ENCODE data around the gene ANAPC1. TPM values are rescaled to one million over a fixed set of nuclear protein-coding genes. Genes with fewer than 3 reads are reported as not detected.
A peak's percentile ranks its signal among the peaks of the same experiment; 100 is the strongest.

ANAPC1 gene, protein sequence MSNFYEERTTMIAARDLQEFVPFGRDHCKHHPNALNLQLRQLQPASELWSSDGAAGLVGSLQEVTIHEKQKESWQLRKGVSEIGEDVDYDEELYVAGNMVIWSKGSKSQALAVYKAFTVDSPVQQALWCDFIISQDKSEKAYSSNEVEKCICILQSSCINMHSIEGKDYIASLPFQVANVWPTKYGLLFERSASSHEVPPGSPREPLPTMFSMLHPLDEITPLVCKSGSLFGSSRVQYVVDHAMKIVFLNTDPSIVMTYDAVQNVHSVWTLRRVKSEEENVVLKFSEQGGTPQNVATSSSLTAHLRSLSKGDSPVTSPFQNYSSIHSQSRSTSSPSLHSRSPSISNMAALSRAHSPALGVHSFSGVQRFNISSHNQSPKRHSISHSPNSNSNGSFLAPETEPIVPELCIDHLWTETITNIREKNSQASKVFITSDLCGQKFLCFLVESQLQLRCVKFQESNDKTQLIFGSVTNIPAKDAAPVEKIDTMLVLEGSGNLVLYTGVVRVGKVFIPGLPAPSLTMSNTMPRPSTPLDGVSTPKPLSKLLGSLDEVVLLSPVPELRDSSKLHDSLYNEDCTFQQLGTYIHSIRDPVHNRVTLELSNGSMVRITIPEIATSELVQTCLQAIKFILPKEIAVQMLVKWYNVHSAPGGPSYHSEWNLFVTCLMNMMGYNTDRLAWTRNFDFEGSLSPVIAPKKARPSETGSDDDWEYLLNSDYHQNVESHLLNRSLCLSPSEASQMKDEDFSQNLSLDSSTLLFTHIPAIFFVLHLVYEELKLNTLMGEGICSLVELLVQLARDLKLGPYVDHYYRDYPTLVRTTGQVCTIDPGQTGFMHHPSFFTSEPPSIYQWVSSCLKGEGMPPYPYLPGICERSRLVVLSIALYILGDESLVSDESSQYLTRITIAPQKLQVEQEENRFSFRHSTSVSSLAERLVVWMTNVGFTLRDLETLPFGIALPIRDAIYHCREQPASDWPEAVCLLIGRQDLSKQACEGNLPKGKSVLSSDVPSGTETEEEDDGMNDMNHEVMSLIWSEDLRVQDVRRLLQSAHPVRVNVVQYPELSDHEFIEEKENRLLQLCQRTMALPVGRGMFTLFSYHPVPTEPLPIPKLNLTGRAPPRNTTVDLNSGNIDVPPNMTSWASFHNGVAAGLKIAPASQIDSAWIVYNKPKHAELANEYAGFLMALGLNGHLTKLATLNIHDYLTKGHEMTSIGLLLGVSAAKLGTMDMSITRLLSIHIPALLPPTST (N-terminal part only)
- 37.3 TPM for polyA plus RNA-seq (2013)

DNA sequence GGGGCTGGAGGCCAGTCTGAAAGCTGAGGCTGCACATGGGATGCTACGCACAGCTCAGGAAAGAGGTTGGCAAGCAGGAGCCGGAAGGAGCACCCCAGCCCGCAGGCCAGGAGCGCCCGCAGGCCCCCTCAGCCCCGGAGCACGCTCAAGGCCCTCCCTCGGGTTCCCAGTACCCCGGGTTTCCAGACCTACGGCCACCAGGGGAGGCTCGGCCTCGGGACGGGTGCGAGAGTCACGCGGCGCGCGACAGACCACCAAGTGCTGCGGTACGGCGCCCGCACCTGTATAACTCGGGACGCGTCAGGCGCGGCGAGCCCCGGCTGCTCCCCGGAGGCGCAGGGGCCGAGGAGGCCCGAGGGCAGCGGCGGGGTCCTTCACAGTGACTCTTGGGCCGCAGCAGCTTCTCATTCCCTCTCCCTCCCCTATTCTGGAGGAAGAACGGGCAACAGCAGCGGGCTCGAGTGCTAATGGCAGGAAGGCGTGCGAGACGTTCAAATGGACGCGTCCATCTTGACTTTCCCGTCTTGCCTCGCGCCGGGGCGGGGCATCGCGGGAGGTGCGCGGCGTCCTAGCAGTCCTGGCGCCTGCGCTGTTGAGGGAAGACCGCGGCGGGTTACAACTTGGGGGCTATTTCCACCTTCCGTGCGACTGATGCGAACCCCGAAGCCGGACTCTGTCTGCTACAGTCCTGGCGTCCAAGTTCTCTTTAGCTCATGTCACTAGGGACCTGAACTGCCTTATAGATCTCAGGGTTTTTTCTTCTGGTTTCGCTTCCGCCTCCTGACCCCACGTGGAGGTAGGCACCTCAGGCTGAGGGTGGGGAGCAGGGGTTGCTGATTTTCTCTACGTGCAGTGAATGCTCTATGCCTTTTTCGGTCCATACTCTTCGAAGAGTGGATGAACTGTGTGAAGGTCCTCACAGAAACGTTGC, at the start of gene ANAPC1:
ANAPC1 (minus strand) TSS at position 533 of the 931 bp plus-strand sequence. CDS start 3,368 bp downstream, outside the sequence.
- peak; percentile 88 to 94 (median 92) for DNase-seq
- peak within 1 kb of the TSS; percentile 74 to 89 for H3K27ac ChIP-seq (ENCODE audit: insufficient read depth in 1 of 2, low read depth in 1 of 2, low read length in 2 of 2, poor library complexity in 1 of 2, severe bottlenecking in 2 of 2)
- peak within 1 kb of the TSS; percentile 88 to 99 (median 94) for H3K4me3 ChIP-seq (ENCODE audit: control insufficient read depth in 1 of 7, extremely low read depth in 1 of 7, insufficient read depth in 4 of 7, low read depth in 2 of 7, low read length in 6 of 7)
- H3K9me3 ChIP-seq (ENCODE audit: control extremely low read depth in 1 of 5, control insufficient read depth in 4 of 5, insufficient read depth in 2 of 5, low read depth in 1 of 5, low read length in 4 of 5): no peaks in the 10 kb centered on the region
- peaks cover 0 to 5% (median 2%) of the 10 kb centered on the region in 4 experiments for H3K36me3 ChIP-seq (ENCODE audit: control insufficient read depth in 4 of 4, insufficient read depth in 4 of 4, low read length in 3 of 4)
- CTCF ChIA-PET: interaction anchor here (1.1 to 2.5 kb wide), 3 partner anchors 11 to 166 kb away, joined by 3 to 7 read pairs (median 6); no protein-coding TSS in a partner anchor
- under 1% methylated on average over 68 of the region's 73 CpGs for WGBS (ENCODE audit: insufficient coverage)
- no peaks in the 10 kb centered on the region for H3K27me3 ChIP-seq (replicated peaks in 2 of 5; ENCODE audit: control insufficient read depth in 4 of 5, insufficient read depth in 5 of 5, low read length in 4 of 5)
- peaks cover 0 to 14% (median 8%) of the 10 kb centered on the region in 4 experiments for H3K4me1 ChIP-seq (ENCODE audit: control extremely low read depth in 1 of 4, control insufficient read depth in 4 of 4, insufficient read depth in 4 of 4, low read length in 3 of 4)
- POLR2A ChIA-PET: no interaction called here

DNA sequence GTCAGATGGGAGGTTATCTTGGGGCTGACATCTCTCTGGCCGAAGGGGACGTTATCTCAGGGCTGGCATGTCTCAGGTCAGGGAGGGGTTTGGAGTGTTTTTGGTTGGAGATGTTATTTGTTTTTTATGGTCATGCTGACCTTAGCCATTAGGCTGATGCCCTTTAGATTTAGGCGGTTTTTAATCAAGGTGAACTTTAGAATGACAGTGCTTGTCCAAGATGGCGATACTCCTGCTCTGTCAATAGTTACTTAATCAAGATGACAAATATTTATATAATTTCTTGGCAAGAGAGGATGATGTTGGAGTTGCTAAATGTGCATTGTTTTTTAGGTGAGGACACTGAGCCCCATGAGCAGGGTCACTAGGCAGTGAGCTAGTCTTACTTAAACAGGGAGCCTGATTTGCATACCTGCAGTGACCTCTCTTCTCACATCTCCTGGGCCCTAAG, 48.9 kb upstream of the ANAPC1 start:
- 100% methylated on average over 2 of the region's 4 CpGs for WGBS (ENCODE audit: insufficient coverage)
- CTCF ChIA-PET: no interaction called here
- Histone ChIP-seq H3K27ac (ENCODE audit: insufficient read depth in 1 of 2, low read depth in 1 of 2, low read length in 2 of 2, poor library complexity in 1 of 2, severe bottlenecking in 2 of 2) (no peak overlapping the region), H3K9me3 (ENCODE audit: control extremely low read depth in 1 of 5, control insufficient read depth in 4 of 5, insufficient read depth in 2 of 5, low read depth in 1 of 5, low read length in 4 of 5) (no peaks in the 10 kb centered on the region), H3K4me1 (ENCODE audit: control extremely low read depth in 1 of 4, control insufficient read depth in 4 of 4, insufficient read depth in 4 of 4, low read length in 3 of 4) (no peaks in the 10 kb centered on the region), H3K27me3 (replicated peaks in 2 of 5; ENCODE audit: control insufficient read depth in 4 of 5, insufficient read depth in 5 of 5, low read length in 4 of 5) (no peaks in the 10 kb centered on the region), H3K36me3 (ENCODE audit: control insufficient read depth in 4 of 4, insufficient read depth in 4 of 4, low read length in 3 of 4) (peaks cover 5 to 33% (median 15%) of the 10 kb centered on the region in 4 experiments), H3K4me3 (ENCODE audit: control insufficient read depth in 1 of 7, extremely low read depth in 1 of 7, insufficient read depth in 4 of 7, low read depth in 2 of 7, low read length in 6 of 7) (no peak overlapping the region)
- POLR2A ChIA-PET: no interaction called here
- DNase-seq: no peak

DNA sequence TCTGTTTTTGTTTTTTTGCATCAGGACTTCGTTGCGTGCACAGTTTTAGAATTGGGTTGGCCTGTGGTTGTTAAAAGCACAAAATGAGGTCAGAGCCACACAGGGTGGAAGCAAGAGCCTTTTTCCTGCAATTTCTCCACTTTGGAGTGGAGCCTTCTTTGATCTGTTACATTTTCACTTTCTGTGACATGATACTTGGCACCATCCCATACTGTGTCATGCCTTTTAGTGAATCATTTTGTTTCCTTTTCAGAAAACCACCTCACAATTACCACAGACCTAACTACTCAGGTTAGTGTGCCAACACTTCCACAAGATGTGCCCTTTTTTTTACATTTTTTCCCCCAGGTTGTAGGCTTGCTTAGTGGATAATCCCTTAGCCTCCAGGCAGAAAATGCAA, 46.9 kb upstream of the ANAPC1 start:
- no peaks in the 10 kb centered on the region for H3K4me1 ChIP-seq (ENCODE audit: control extremely low read depth in 1 of 4, control insufficient read depth in 4 of 4, insufficient read depth in 4 of 4, low read length in 3 of 4)
- CTCF ChIA-PET: interaction anchor here (1.3 to 1.6 kb wide), 2 partner anchors 33 to 119 kb away, joined by 3 read pairs; no protein-coding TSS in a partner anchor
- peak in 2 of 3 donors; percentile 17 to 28 for DNase-seq

DNA sequence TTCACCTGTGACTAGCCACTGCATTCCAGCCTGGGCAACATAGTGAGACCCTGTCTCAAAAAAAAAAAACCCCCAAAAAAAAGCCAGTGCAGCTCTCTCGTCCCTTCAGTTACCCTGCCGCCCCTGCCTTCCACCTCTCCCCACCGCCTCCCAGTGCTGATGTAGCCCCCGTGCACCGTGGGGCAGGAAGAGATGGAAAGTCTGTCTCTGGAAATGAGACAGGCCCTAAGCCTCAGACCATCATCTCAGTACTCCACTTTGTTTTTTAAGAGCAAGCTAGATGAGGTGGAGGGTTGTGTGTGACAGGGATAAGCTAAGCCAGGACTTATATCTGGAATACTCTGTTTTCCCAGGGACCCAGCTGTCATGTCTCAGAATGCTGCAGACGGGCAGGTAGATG, 46.4 kb upstream of the ANAPC1 start:
- ChIA-PET POLR2A (no interaction called here), CTCF (interaction anchor here (1.3 to 1.6 kb wide), 2 partner anchors 33 to 120 kb away, joined by 3 read pairs; no protein-coding TSS in a partner anchor)
- Histone ChIP-seq H3K36me3 (ENCODE audit: control insufficient read depth in 4 of 4, insufficient read depth in 4 of 4, low read length in 3 of 4) (peaks cover 5 to 35% (median 16%) of the 10 kb centered on the region in 4 experiments), H3K4me3 (ENCODE audit: control insufficient read depth in 1 of 7, extremely low read depth in 1 of 7, insufficient read depth in 4 of 7, low read depth in 2 of 7, low read length in 6 of 7) (no peak overlapping the region), H3K4me1 (ENCODE audit: control extremely low read depth in 1 of 4, control insufficient read depth in 4 of 4, insufficient read depth in 4 of 4, low read length in 3 of 4) (no peaks in the 10 kb centered on the region), H3K9me3 (ENCODE audit: control extremely low read depth in 1 of 5, control insufficient read depth in 4 of 5, insufficient read depth in 2 of 5, low read depth in 1 of 5, low read length in 4 of 5) (no peaks in the 10 kb centered on the region), H3K27me3 (replicated peaks in 2 of 5; ENCODE audit: control insufficient read depth in 4 of 5, insufficient read depth in 5 of 5, low read length in 4 of 5) (no peaks in the 10 kb centered on the region), H3K27ac (ENCODE audit: insufficient read depth in 1 of 2, low read depth in 1 of 2, low read length in 2 of 2, poor library complexity in 1 of 2, severe bottlenecking in 2 of 2) (no peak overlapping the region)
- 100% methylated on average over 2 of the region's 6 CpGs for WGBS (ENCODE audit: insufficient coverage)
- no peak for DNase-seq

More for the DNA sequence above, 46.9 kb upstream of the ANAPC1 start:
- no peaks in the 10 kb centered on the region for H3K9me3 ChIP-seq (ENCODE audit: control extremely low read depth in 1 of 5, control insufficient read depth in 4 of 5, insufficient read depth in 2 of 5, low read depth in 1 of 5, low read length in 4 of 5)
- POLR2A ChIA-PET: interaction anchor here (0.6 kb wide), 1 partner anchor 22 kb away, joined by 3 read pairs; no protein-coding TSS in a partner anchor
- H3K27me3 ChIP-seq (replicated peaks in 2 of 5; ENCODE audit: control insufficient read depth in 4 of 5, insufficient read depth in 5 of 5, low read length in 4 of 5): no peaks in the 10 kb centered on the region
- H3K27ac ChIP-seq (ENCODE audit: insufficient read depth in 1 of 2, low read depth in 1 of 2, low read length in 2 of 2, poor library complexity in 1 of 2, severe bottlenecking in 2 of 2): no peak overlapping the region
- H3K4me3 ChIP-seq (ENCODE audit: control insufficient read depth in 1 of 7, extremely low read depth in 1 of 7, insufficient read depth in 4 of 7, low read depth in 2 of 7, low read length in 6 of 7): no peak overlapping the region
- peaks cover 5 to 35% (median 16%) of the 10 kb centered on the region in 4 experiments for H3K36me3 ChIP-seq (ENCODE audit: control insufficient read depth in 4 of 4, insufficient read depth in 4 of 4, low read length in 3 of 4)
- WGBS (ENCODE audit: insufficient coverage): 92% methylated on average over 2 of the region's 2 CpGs

DNA sequence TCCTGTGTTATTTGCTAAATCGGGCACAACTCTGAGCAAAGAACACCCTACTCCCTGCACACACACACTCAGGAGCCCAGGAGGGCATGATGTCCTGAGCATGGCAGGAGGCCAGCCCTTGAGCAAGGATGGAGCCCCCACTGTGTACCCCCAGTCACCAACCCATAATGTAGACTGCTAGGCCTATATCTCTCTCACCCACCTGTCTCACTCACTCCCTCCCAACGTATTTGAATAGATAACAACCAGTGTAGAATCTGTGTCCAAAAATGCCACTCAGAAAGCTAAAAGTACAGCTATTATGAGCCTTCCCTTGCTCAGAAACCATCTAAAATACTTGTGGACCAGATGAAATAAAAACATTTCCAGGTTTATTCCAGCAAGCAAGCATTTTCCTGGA, 43.7 kb upstream of the ANAPC1 start:
- 100% methylated on average over 2 of the region's 2 CpGs for WGBS (ENCODE audit: insufficient coverage)
- H3K4me3 ChIP-seq (ENCODE audit: control insufficient read depth in 1 of 7, extremely low read depth in 1 of 7, insufficient read depth in 4 of 7, low read depth in 2 of 7, low read length in 6 of 7): no peak overlapping the region
- peaks cover 2 to 35% (median 14%) of the 10 kb centered on the region in 4 experiments for H3K36me3 ChIP-seq (ENCODE audit: control insufficient read depth in 4 of 4, insufficient read depth in 4 of 4, low read length in 3 of 4)
- H3K27ac ChIP-seq (ENCODE audit: insufficient read depth in 1 of 2, low read depth in 1 of 2, low read length in 2 of 2, poor library complexity in 1 of 2, severe bottlenecking in 2 of 2): no peak overlapping the region
- no peaks in the 10 kb centered on the region for H3K27me3 ChIP-seq (replicated peaks in 2 of 5; ENCODE audit: control insufficient read depth in 4 of 5, insufficient read depth in 5 of 5, low read length in 4 of 5)
- H3K9me3 ChIP-seq (ENCODE audit: control extremely low read depth in 1 of 5, control insufficient read depth in 4 of 5, insufficient read depth in 2 of 5, low read depth in 1 of 5, low read length in 4 of 5): no peaks in the 10 kb centered on the region
- POLR2A ChIA-PET: no interaction called here
- H3K4me1 ChIP-seq (ENCODE audit: control extremely low read depth in 1 of 4, control insufficient read depth in 4 of 4, insufficient read depth in 4 of 4, low read length in 3 of 4): no peaks in the 10 kb centered on the region
- DNase-seq: peak in 2 of 3 donors; percentile 25 to 49
- CTCF ChIA-PET: no interaction called here
